Stimulated activated CD4-positive, alpha-beta T cell treated with anti-CD3 and anti-CD28 coated beads, TNF-alpha, amount 100 ng/mL, for 4 hours (primary cell): ENCODE results near the gene SLC22A23.

Experiments
- DNase-seq, 3 experiments: peaks; one replicate each; pipeline ENCODE4 v3.0.0-alpha.2; 2020; ENCODE audit warnings: low read depth in 3 of 3

The SLC22A23 gene

DNA sequence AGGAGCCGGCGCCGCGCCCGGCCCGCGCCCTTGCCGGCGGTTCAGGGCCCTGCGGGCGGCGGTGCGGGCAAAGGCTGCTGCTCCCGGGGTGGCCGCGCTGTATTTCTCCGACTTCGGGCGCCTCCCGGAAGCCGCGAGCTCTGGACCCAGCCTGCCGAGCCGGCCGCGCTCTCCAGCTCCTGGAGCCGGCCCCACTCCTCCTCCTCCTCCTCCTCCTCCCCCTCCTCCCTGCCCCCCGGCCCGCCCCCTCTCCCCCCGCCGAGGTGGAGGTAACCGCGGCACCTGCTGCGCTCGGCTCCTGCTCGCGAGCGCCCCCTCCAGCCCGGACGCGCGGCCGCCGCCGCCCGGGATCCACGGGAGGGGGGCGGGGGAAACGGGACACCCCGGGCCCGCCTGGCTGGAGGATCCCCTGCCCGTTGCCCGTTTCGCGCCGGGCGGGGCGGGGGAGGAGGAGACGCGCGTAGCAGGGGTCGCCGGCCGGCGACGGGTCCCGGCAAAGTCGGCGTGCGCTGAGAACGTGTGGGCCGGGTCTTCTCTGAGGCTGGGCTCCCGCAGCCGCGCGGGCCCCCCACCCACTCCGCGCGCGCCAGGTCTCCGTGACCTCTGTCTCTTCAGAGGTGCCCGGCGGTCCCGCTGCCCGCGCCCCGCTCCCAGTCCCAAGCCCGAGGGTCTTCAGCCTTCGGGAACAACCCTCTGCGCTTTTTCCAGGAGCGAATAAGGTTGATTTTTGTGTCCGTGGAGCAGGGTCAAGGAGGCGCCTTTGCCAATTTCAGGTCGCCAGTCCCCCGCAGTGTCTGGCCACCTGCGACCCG is at the start of gene SLC22A23:
SLC22A23 (minus strand) TSS at position 153 of the 812 bp plus-strand sequence. CDS start 491 bp downstream, outside the sequence.
- DNase-seq = peak; percentile 61 to 68 (median 67)

- no peak for DNase-seq
Observed at GRCh38 chr6:3506200-3506599, 49.4 kb upstream of the SLC22A23 start.

GRCh38 chr6:3504938-3505805 is 48.3 kb upstream of the SLC22A23 start:
- DNase-seq = no peak

- DNase-seq = no peak
Observed at GRCh38 chr6:3504354-3504753, 47.5 kb upstream of the SLC22A23 start.

GRCh38 chr6:3501826-3502500 is 45.1 kb upstream of the SLC22A23 start:
- no peak for DNase-seq

DNA sequence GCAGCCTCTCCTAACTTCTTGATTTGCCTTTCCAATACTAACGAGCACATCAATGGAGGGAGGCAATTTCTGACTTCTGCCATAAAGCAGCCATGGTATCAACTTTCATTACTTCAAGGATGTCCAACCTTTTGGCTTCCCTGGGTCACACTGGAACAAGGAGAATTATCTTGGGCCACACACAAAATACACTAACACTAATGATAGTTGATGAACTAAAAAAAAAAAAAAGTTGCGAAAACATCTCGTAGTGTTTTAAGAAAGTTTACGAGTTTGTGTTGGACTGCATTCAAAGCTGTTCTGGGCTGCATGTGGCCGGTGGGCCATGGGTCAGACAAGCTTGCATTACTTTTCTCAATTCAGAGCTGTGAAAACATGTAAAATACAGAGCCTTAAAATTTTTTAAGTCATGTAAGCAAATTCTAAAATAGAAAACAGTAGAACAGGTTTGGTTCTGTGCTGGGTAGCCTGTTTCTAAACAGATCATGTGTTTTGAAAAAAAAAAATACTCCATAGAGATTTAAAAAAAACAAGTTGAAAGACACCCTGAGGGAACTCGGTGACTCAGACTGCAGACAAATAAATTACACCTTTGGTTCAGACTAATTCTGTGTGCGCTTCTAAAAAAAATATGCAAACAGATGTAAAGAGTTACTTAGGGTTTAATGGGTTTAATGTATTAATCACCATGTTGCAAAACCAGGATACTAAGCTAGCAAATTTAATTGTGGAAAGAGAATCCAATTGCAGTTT is 43.6 kb upstream of the SLC22A23 start:
- no peak for DNase-seq

DNA sequence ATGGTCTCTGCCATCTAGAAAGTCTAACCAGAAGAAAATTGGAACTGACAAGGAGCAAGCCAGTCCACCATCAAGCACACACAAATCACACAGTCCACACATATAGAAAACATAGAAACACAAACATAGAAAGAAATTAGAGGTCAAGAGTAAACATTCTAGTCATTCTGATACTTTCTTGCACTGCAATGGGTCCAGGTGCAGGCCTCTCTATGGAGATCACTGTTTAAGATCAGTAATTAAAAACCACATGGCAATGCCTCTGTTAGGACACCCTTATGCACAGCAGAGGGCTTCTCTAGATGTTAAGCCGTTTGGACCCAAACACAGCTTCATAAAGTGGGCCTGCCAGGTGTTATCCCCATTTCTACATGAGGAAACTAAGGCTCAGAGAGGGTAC is 42.8 kb upstream of the SLC22A23 start:
- DNase-seq = no peak

DNA sequence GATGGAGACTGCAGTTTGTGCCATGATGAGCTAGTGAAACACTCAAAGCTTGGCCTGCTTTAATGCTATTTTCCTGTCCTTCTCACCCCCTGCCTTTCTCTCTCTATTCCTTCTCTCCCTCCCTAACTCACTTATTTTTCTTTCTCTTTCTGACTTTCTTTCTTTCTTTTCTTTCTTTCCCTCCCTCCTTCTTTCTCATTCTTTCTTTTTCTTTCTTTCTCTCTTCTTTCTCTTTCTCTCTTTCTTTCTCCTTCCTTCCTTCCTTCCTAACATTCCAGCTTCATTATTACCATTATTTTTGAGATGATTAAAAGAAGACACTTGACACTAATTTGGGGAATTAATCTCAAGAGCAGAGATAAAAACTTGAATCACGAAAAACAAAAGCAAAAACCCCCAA is 39.5 kb upstream of the SLC22A23 start:
- no peak for DNase-seq

DNA sequence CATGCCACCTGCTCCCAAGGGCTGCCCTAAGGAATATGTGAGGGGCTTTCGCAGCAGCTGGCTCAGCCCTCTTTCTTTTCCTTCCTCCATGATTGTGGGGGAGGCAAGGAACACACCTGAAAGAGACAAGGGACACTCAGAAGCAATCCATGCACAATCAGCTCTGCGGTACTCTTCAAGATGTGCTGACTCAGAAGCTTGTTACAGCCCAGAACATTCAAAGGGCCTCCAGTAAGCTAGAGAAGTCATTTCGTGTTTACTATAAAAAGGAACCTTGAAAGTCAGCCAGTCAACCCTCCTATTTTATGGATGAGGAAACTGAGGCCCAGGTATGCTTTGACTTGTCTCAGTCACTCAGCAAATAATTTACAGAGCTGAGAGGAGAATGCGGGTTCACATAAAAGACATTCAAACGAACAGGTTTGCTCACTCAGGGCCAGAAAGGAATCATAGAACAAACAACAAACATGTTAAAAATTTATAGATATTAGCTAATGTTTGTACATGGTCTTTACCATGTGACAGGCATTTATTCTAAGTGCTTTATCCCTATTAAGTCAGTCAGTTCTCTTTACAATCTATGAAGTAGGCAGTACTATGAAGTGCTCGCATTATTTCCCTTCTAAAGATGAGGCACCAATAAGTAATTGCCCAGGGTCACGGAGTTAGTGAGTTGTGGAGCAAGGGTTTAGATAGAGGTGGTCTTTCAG is 37.7 kb upstream of the SLC22A23 start:
- DNase-seq = no peak

DNA sequence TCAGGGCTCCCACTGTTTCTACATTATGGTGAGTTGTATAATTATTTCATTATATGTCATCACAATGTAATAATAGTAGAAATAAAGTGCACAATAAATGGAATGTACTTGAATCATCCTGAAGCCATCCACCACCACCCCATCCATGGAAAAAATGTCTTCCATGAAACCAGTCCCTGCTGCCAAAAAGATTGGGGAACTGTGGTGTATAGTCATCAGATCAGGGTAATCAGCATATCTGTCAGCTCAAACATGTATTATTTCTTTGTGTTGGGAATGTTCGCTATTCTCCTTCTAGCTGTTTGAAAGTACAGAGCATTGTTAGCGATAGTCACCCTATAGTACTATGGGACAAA is 33.8 kb upstream of the SLC22A23 start:
- DNase-seq = no peak

- no peak for DNase-seq
Observed at GRCh38 chr6:3489961-3490624, 33.2 kb upstream of the SLC22A23 start.

DNA sequence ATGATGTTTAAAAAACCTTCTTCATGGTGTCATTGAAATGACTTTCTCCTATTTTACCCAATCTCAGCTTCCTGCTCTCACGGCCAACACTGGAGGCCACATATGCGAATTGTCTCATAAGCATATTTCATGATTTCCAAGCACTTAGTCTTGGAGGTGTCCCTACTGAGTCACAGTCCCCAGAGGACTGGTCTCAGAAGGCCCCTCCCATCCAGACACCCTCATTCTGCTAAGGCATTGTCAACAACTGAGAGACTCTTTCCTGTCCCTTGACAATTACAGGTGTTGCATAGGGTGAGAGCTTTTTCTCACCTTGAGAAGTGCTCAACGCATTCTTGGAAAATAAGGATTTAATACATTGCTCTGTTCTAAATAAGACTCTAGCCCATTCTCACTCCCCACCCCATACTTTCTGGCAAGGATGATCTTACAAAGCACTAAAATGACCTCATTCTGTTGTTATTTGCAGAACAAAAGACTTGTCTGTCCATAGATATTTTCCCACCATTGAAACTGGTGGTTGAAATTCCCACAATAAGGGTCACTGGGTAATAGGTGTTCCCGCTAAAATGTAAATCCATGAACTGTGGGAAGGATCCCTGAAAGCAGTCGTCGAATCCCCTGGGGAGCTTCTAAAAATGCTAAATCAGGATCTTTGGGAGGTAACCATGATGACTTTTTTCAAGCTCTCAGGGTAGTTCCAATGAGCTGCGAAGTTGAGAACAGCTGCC is 32.3 kb upstream of the SLC22A23 start:
- DNase-seq = no peak

DNA sequence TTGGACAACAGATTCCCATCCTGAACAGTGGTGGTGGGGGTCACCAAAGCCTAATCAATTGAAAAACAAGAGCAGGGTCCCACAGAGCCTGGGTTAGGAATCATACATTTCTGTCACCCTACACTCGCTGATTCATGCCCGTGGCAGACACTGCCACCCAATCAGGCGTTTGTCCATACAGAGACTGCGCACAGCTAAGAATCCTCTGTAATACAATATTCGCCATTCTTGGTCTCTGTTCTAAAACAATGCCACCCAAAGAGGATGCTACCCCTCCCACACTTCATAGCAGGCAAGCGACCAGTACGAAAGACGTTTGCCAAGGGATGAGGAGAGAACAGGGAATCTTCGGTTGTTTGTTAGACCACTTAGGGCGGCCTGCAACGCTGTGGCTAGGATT is 28.1 kb upstream of the SLC22A23 start:
- DNase-seq = no peak

DNA sequence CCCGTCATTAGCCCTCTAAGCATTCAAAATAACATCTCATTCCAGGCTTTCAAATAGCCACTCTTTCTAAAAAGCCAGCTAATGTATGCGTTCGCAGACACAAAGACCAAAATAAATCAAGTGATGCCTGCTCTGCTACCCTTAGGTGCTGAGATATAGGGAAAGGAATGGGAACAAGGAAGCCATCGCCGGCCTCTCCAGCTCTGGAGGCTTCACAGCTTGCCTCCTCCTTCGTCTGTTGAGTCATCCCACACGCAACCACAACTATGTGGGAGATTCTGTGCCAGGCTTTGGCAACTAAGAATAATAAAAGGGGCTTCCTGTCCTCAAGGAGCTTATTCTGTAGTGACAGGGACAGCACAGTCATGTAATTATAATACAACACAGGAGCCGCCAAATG is 27.3 kb upstream of the SLC22A23 start:
- no peak for DNase-seq

- DNase-seq = no peak
Observed at GRCh38 chr6:3483675-3484074, 26.8 kb upstream of the SLC22A23 start.

DNA sequence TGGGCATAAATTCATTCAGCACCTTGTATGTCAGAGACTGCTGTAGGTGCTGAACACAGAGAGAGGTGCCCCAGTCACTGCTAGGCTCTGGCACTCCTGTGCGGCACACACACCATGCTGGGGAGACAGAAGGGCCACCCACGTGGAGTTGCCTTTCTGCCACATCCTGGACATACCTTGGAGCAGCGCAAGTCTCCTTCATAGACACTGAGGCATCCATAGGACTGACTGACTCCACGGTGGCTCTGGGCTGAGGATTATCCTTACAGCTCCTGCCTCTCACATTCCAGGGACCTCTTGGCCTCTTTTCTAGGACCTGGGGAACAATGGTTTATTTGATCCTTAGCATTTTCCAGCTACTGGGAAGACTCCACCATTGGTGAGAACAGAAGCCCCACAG is 26.0 kb upstream of the SLC22A23 start:
- no peak for DNase-seq

DNA sequence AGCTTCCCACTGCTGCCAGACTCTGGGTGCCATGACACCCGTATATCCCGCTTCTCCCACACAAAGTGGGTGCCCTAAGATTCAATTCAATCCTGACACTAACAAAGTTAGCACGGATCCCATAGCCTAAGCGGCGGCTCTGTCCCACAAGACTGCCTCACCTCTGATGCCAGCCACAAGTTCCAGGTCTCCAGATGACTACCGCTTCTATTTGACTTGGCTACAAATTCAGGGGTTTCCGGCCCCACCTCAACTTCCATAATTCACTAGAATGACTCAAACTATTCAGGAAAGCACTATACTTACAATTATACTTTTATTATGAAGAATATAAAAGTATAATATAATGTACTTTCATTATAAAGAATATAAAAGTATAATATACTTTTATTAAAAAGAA is 24.8 kb upstream of the SLC22A23 start:
- DNase-seq = no peak

DNA sequence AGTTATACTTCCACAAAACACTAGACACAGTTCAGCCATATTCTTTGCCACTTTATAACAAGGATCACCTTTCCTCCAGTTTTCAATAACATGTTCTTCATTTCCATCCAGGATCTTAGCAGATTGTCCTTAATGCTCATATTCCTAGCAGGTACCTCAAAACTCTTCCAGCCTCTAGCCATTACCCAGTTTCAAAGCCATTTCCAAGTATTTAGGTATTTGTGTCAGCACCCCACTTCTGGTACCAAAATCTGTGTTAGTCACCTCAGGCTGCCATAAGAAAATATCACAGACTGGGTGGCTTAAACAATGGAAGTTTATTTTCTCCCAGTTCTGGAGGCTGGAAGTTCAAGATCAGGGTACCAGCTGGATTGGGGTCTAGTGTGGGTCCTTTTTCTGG is 23.2 kb upstream of the SLC22A23 start:
- DNase-seq = no peak

DNA sequence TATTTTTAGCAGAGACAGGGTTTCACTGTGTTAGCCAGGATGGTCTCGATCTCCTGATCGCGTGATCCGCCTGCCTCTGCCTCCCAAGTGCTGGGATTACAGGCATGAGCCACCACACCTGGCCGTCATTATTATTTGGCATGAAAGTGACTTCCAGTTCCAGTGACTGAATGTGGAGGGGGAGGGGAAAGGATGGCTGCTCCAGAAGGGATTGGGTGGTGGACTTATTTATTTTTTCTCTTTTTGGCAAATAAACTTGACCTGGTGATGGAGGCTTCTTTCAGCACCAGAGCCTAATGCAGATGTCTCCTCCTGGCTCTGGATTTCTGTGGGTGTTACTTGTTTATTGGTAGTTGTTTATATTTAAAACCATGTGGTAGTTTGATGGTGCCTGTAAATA is 16.9 kb upstream of the SLC22A23 start:
- no peak for DNase-seq

DNA sequence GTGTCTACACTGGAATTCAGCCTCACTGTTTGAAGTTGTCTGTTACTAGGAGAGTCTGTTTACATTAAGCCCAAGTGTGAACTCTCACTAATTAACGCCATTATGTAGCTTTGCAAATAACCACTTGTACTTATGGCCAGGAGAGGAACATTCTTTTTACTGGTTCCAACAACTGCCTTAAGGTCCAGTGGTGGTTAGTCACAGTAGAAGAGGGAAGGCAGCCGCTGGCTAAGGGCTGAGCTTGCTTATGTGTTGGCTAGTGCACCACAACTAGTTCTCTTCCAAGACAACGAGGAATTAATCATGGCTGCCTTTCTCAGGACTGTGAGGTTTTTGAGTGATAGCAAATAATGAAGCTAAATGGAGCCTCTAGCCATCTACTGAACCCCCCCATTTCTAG is 14.9 kb upstream of the SLC22A23 start:
- DNase-seq = no peak
